Measurements from ENCODE around the gene GPR137. TPM values are rescaled to one million over a fixed set of nuclear protein-coding genes. Genes with fewer than 3 reads are reported as not detected.

Gene GPR137
- polyA plus RNA-seq, 3 donors = 7.8 to 21.0 (median 9.3) TPM

- no peak for TF ChIP-seq CTCF (IDR thresholded peaks at IDR 0.05)
- Histone ChIP-seq H2AFZ (ENCODE audit: insufficient read depth, low read depth, low read length, poor library complexity, severe bottlenecking) (no peak overlapping the region), H3K4me2 (replicated peaks; ENCODE audit: extremely low read depth, low read length, poor library complexity, severe bottlenecking) (no peak overlapping the region), H3K27ac (ENCODE audit: low read depth in 1 of 2, low read length in 2 of 2) (no peak overlapping the region), H3K27me3 (ENCODE audit: control insufficient read depth in 2 of 2, insufficient read depth in 2 of 2, low read length in 2 of 2) (peaks cover 75 to 91% of the 10 kb centered on the region in 2 donors), H3K79me2 (ENCODE audit: insufficient read depth, low read length) (no peaks in the 10 kb centered on the region), H3K4me1 (ENCODE audit: control insufficient read depth in 1 of 2, insufficient read depth in 2 of 2, low read length in 2 of 2) (peaks cover 20 to 34% of the 10 kb centered on the region in 2 donors), H3K36me3 (replicated peaks in 1 of 2; ENCODE audit: control insufficient read depth in 1 of 2, insufficient read depth in 2 of 2, low read length in 2 of 2) (no peaks in the 10 kb centered on the region), H3K9ac (ENCODE audit: insufficient read depth, low read length, poor library complexity, severe bottlenecking) (no peak overlapping the region), H3K4me3 (replicated peaks in 1 of 3; ENCODE audit: low read depth in 2 of 3, low read length in 3 of 3) (no peak overlapping the region), H4K20me1 (ENCODE audit: insufficient read depth, low read length) (no peaks in the 10 kb centered on the region), H3K9me3 (replicated peaks in 1 of 2; ENCODE audit: control insufficient read depth in 1 of 2, insufficient read depth in 1 of 2, low read length in 2 of 2) (peaks cover 7 to 50% of the 10 kb centered on the region in 2 donors)
- Mint-ChIP-seq H3K9me3 (peaks cover 0 to 42% (median 9%) of the 10 kb centered on the region in 7 donors), H3K36me3 (peaks cover 5 to 22% of the 10 kb centered on the region in 2 donors), H3K27ac (no peak overlapping the region), H3K4me3 (peak overlapping the region in 1 of 2 donors; percentile 91), H3K27me3 (ENCODE audit: low read depth in 3 of 3) (peaks cover 86 to 95% (median 91%) of the 10 kb centered on the region in 3 donors), H3K4me1 (peaks cover 24% of the 10 kb centered on the region)
- no CpG with 5 or more reads among the region's 4 CpGs for WGBS (ENCODE audit: insufficient coverage)
- DNase-seq = no peak
- intact Hi-C loops (cut with micrococcal nuclease) = no loop called here
Measured at GRCh38 chr11:64295760-64296159, 10.1 kb downstream of the GPR137 start.

- Histone ChIP-seq H3K9ac (ENCODE audit: insufficient read depth, low read length, poor library complexity, severe bottlenecking) (no peak overlapping the region), H3K27ac (ENCODE audit: low read depth in 1 of 2, low read length in 2 of 2) (no peak overlapping the region), H3K9me3 (replicated peaks in 1 of 2; ENCODE audit: control insufficient read depth in 1 of 2, insufficient read depth in 1 of 2, low read length in 2 of 2) (peaks cover 4 to 48% of the 10 kb centered on the region in 2 donors), H3K36me3 (replicated peaks in 1 of 2; ENCODE audit: control insufficient read depth in 1 of 2, insufficient read depth in 2 of 2, low read length in 2 of 2) (no peaks in the 10 kb centered on the region), H4K20me1 (ENCODE audit: insufficient read depth, low read length) (no peaks in the 10 kb centered on the region), H3K4me2 (replicated peaks; ENCODE audit: extremely low read depth, low read length, poor library complexity, severe bottlenecking) (no peak overlapping the region), H3K27me3 (ENCODE audit: control insufficient read depth in 2 of 2, insufficient read depth in 2 of 2, low read length in 2 of 2) (peaks cover 71 to 88% of the 10 kb centered on the region in 2 donors), H2AFZ (ENCODE audit: insufficient read depth, low read depth, low read length, poor library complexity, severe bottlenecking) (no peak overlapping the region), H3K4me3 (replicated peaks in 1 of 3; ENCODE audit: low read depth in 2 of 3, low read length in 3 of 3) (no peak overlapping the region), H3K4me1 (ENCODE audit: control insufficient read depth in 1 of 2, insufficient read depth in 2 of 2, low read length in 2 of 2) (peaks cover 23 to 38% of the 10 kb centered on the region in 2 donors), H3K79me2 (ENCODE audit: insufficient read depth, low read length) (no peaks in the 10 kb centered on the region)
- Mint-ChIP-seq H3K4me3 (peak overlapping the region in 1 of 2 donors; percentile 91), H3K27ac (no peak overlapping the region), H3K27me3 (ENCODE audit: low read depth in 3 of 3) (peaks cover 84 to 95% (median 89%) of the 10 kb centered on the region in 3 donors), H3K9me3 (peaks cover 0 to 43% (median 9%) of the 10 kb centered on the region in 7 donors), H3K4me1 (peaks cover 26% of the 10 kb centered on the region), H3K36me3 (peaks cover 5 to 20% of the 10 kb centered on the region in 2 donors)
- 0% methylated on average over 1 of the region's 1 CpG for WGBS (ENCODE audit: insufficient coverage)
- no peak for DNase-seq
- no peak for TF ChIP-seq CTCF (IDR thresholded peaks at IDR 0.05)
- intact Hi-C loops (cut with micrococcal nuclease) = no loop called here
Measured at GRCh38 chr11:64296236-64296635, 10.6 kb downstream of the GPR137 start.
